Activated CD8-positive, alpha-beta memory T cell treated with anti-CD3 and anti-CD28 coated beads, Interleukin-2, amount 50 U/mL, for 48 hours (primary cell): ENCODE measurements around the gene SERGEF.

ENCODE experiments used
- DNase-seq: peaks from one replicate; pipeline ENCODE4 v3.0.0-alpha.2; 2020

The SERGEF gene

GRCh38 chr11:17950644-17951043, 62.2 kb downstream of the SERGEF start:
- DNase-seq = no peak

- no peak for DNase-seq
Observed at GRCh38 chr11:17948296-17948695, 64.6 kb downstream of the SERGEF start.

DNA sequence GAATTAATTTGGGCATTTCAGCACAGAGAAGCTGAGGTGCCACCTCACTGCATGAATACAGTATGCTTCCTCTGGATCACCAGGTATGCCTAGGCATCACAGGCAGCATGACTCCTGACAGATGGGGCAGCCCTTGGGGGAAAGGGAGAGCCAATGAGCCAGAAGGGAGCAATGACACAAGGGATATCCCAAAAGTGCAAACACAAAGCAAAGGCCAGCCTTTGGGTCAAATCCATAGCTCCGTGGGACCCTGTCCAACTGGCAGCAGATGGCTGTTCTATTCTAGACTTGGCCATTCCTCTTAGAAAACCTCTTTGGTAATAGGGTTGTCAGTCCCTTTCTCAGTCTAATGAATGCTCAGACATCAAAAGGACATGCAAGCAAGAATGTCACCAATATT, 73.3 kb downstream of the SERGEF start:
- DNase-seq = no peak

DNA sequence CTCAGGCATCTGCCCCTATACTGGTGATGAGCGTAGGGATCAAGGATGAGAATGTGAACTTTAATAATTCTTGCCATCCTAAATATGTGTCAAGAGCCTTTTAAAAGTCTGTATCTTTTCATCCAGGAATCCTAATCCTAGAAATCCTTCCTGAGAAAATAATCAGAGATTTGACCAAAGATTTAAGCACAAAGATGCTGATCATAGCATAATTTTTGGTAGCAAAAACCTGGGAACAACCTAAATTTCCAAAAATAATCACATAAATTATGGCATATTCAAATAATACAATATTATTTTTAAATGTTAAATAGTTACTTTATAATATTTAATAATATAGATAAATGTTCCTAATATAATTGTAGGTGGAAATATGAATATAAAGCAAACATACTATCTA, 76.1 kb downstream of the SERGEF start:
- DNase-seq = no peak

DNA sequence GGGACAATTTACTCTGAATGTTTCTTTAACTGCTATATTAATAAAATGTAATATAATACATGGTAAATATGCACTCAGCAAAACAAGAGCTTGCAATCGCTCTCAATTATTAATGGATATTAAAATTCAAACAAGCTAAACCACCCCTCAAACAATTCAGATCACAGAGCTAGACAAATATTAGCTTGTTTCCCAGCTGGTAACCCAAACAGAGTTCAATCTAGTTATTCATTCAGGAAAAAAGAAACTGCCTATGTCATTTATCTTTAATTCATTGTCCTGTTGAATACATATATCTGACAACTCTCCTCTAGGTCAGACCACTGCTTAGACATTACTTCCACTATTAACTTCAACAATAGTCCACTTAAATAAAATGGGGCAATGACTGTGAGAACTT, 78.7 kb downstream of the SERGEF start:
- DNase-seq = no peak

DNA sequence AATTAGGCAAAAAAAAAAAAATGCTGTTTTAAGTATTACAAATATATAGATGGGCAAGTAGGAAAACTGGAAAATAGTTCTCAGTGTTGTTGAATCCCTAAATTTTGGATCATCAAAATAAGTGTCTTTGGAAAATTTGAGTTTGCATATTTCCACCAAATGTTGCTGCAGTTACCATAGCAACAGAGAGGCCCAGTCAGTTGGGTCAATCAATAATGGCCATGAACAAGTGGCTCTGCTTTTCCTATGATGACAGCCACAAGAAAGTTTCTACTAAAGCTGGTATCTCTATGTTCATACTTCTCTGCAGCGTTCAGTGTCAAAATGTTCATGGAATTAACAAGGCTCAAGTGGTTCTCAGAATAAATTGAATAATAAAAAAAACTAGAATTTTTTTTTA, 79.1 kb downstream of the SERGEF start:
- DNase-seq = no peak

DNA sequence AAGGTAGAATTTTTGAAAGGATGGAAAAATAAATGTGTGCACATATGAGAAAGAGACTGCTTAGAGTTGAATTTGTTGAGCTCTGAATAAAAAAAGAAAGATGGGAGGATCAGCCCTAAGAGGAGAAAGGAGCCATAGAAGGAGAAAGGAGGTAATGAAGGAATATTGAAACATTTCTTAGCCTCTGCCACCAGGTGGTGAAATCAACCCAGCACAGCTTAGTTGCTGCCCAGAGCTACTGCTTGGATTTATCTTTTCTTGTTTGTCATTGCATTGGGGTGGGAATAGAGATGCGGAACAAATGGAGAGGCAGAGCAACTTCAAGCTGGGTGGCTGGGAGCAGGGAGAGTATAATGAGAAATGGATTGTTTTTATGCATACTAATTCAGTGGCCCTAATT, 80.4 kb downstream of the SERGEF start:
- DNase-seq = no peak

GRCh38 chr11:17931595-17931994, 81.3 kb downstream of the SERGEF start:
- DNase-seq = no peak

GRCh38 chr11:17930544-17931125, 82.2 kb downstream of the SERGEF start:
- no peak for DNase-seq

- no peak for DNase-seq
Observed at GRCh38 chr11:17929171-17929570, 83.7 kb downstream of the SERGEF start.

- DNase-seq = no peak
Observed at GRCh38 chr11:17927681-17928343, 85.0 kb downstream of the SERGEF start.

- DNase-seq = no peak
Observed at GRCh38 chr11:17927041-17927440, 85.8 kb downstream of the SERGEF start.

- no peak for DNase-seq
Observed at GRCh38 chr11:17924713-17925112, 88.1 kb downstream of the SERGEF start.

- DNase-seq = no peak
Observed at GRCh38 chr11:17923217-17923616, 89.6 kb downstream of the SERGEF start.

GRCh38 chr11:17922416-17922788, 90.4 kb downstream of the SERGEF start:
- no peak for DNase-seq

GRCh38 chr11:17921659-17922415, 91.0 kb downstream of the SERGEF start:
- DNase-seq = no peak

DNA sequence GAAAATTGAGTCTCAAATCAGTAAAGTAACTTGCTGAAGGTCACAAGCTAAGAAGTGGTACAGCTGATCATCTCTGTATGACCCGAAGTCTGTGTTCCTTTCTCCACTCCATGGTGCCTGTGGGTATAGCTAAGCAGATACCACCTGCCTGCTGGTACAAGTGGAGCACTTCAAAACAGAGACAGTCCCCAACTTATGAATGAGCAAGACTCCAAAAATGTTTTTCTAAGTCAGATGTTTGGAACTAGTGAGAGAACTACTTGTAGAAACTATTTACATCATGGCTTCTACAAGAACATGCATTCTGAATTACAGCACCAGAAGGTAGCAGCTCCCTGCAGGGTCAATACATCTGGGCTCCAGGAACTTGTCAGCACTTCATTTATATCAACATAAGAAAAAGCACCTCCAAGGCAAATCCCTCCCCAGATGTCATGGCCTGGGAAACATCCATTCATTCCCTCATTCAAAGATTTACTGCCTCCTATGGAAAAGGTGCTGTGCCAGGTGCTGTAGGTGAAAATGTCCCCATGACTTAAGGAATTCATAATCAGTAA, 94.7 kb downstream of the SERGEF start:
- no peak for DNase-seq

GRCh38 chr11:17917556-17917955, 95.3 kb downstream of the SERGEF start:
- no peak for DNase-seq

GRCh38 chr11:17915500-17916143, 97.2 kb downstream of the SERGEF start:
- no peak for DNase-seq

DNA sequence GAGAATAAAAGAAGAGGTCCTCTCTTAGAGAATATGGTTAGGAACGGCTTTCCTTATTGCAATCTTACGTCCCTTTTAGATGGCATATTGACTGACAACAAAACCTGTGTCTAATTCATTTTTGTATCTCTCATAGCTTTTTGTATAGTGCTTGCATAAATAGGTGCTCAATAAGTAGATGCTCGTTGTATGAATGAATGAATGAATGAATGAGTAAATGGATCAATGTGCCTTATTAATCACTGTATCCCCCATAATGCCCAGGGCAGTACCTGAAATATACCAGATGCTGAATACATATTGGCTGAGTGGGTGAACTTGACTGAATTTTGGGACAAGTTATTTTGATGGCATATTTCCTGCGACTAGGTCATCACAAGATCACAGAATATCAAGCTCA, 97.9 kb downstream of the SERGEF start:
- DNase-seq = no peak

DNA sequence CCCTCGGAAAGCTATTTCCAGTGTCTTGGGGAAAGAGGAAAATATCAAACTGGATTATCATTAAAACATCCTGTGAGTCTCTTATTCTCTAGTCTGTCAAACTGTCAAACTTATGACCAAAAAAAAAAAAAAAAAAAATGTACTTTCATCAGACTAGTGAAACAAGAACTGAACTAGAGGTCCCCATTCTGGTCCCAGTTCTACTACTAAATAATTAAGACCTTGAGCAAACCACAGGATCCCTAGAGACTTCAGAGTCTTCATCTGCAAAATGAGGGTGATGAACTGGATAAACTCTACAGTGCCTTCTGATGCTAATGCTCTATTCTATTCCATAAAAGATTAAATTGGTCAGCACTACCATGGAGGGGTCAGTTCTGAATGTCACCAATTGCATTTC, 105.8 kb downstream of the SERGEF start:
- no peak for DNase-seq

GRCh38 chr11:17906436-17906835, 106.4 kb downstream of the SERGEF start:
- no peak for DNase-seq

GRCh38 chr11:17905477-17905876, 107.4 kb downstream of the SERGEF start:
- DNase-seq = no peak

DNA sequence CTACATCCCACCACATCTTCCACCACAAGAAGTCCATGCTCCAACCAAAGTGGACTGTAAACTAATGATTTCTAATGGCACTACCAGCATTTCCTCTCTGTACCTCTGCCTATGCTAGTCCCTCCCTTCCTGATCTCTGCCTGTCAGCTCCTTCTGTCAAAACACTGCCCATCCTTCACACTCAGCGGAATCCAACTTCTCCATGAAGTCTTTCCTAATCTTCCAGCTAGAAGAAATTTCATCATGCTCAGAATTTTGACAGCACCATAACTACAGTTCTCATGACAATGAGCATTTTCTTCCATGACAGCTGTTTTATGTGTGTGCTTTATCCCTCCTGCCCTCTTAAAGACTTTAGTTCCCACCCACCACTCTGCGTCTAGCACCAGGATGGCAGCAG, 111.4 kb downstream of the SERGEF start:
- DNase-seq = no peak
